Neural crest cell (in vitro differentiated cells): ENCODE measurements around the gene ZNF507. TPM values are rescaled to one million over a fixed set of nuclear protein-coding genes. Genes with fewer than 3 reads are reported as not detected.

Experiments used
- DNase-seq: peaks from one replicate; pipeline ENCODE4 v3.0.0; 2021; ENCODE audit warnings: low read depth, mixed read lengths, low spot score
- H3K27ac Mint-ChIP-seq: one replicate; pipeline ENCODE4 v1.8.0; 2021; ENCODE audit warnings: mild to moderate bottlenecking, mixed read lengths; ENCODE audit not compliant: unreplicated experiment
- H3K27me3 Mint-ChIP-seq: 2 replicates; pipeline ENCODE4 v1.8.0; 2021; ENCODE audit warnings: low read depth, mild to moderate bottlenecking, mixed read lengths
- H3K36me3 Mint-ChIP-seq: 2 replicates; pipeline ENCODE4 v1.8.0; 2021; ENCODE audit warnings: low read depth, mild to moderate bottlenecking, mixed read lengths
- H3K4me1 Mint-ChIP-seq: 2 replicates; pipeline ENCODE4 v1.8.0; 2021; ENCODE audit warnings: mixed read lengths
- H3K4me3 Mint-ChIP-seq: one replicate; pipeline ENCODE4 v1.8.0; 2021; ENCODE audit warnings: mild to moderate bottlenecking, mixed read lengths
- H3K9me3 Mint-ChIP-seq: 2 replicates; pipeline ENCODE4 v1.8.0; 2021; ENCODE audit warnings: mixed read lengths
- total RNA-seq: library from RNA; stranded (reverse); gene quantifications from 2 replicates; pipeline ENCODE4 v1.2.1, GENCODE V29; 2021
- TF ChIP-seq, protein P1 (sequence below): fragments of 200-600 bp; sonication (generic); conservative IDR thresholded peaks from 2 replicates; pipeline ENCODE4 v1.5.0; 2021; ENCODE audit warnings: antibody characterized with exemption, mild to moderate bottlenecking

ZNF507 gene
- total RNA-seq, 1 donor from 2014 or later: 33.8 TPM

DNA sequence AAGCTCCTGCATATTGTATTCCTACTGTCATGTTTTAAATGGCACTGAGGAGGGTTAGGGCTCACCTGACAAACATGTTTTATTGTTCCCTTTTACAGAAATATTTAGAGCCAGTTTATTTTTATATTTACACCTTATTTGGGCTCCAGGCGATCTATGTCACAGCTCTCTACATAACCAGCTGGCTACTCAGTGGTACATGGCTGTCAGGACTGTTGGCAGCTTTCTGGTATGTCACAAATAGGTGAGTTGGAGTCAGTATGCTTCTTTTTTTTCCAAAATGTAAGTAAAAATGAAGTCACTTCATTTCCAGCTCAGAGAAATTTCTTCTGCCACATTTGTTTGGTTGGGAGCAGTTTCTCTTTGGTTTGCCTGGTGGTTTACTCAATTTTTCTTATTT, 91.7 kb downstream of the ZNF507 start:
- Mint-ChIP-seq H3K36me3 (peaks cover 4% of the 10 kb centered on the region), H3K4me3 (no peak overlapping the region), H3K9me3 (no peaks in the 10 kb centered on the region), H3K27me3 (no peaks in the 10 kb centered on the region), H3K4me1 (no peaks in the 10 kb centered on the region), H3K27ac (no peak overlapping the region)
- TF ChIP-seq, protein P1, sequence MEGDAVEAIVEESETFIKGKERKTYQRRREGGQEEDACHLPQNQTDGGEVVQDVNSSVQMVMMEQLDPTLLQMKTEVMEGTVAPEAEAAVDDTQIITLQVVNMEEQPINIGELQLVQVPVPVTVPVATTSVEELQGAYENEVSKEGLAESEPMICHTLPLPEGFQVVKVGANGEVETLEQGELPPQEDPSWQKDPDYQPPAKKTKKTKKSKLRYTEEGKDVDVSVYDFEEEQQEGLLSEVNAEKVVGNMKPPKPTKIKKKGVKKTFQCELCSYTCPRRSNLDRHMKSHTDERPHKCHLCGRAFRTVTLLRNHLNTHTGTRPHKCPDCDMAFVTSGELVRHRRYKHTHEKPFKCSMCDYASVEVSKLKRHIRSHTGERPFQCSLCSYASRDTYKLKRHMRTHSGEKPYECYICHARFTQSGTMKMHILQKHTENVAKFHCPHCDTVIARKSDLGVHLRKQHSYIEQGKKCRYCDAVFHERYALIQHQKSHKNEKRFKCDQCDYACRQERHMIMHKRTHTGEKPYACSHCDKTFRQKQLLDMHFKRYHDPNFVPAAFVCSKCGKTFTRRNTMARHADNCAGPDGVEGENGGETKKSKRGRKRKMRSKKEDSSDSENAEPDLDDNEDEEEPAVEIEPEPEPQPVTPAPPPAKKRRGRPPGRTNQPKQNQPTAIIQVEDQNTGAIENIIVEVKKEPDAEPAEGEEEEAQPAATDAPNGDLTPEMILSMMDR: no peak
- DNase-seq: no peak

Other genes starting within 250 kb of the ZNF507 start
- gene DPY19L3, start 60.2 kb downstream of the ZNF507 start, total RNA-seq: 104 and 108 TPM in 2 replicates
- 159 and 165 TPM in 2 replicates for gene PDCD5, start 235.6 kb downstream of the ZNF507 start, total RNA-seq